SIG-M5 (cell line): ENCODE data around the gene UBA7.
A peak's percentile ranks its signal among the peaks of the same experiment; 100 is the strongest.
"Not testable (repeated sequence)": the region's sequence is repeated elsewhere in the genome, so short reads cannot be mapped to it uniquely, and the experiment has no call there.

Source experiments
- DNase-seq: peaks from one replicate; lab custom pipeline; 2025; lab: John Stamatoyannopoulos, UW

Gene UBA7, protein sequence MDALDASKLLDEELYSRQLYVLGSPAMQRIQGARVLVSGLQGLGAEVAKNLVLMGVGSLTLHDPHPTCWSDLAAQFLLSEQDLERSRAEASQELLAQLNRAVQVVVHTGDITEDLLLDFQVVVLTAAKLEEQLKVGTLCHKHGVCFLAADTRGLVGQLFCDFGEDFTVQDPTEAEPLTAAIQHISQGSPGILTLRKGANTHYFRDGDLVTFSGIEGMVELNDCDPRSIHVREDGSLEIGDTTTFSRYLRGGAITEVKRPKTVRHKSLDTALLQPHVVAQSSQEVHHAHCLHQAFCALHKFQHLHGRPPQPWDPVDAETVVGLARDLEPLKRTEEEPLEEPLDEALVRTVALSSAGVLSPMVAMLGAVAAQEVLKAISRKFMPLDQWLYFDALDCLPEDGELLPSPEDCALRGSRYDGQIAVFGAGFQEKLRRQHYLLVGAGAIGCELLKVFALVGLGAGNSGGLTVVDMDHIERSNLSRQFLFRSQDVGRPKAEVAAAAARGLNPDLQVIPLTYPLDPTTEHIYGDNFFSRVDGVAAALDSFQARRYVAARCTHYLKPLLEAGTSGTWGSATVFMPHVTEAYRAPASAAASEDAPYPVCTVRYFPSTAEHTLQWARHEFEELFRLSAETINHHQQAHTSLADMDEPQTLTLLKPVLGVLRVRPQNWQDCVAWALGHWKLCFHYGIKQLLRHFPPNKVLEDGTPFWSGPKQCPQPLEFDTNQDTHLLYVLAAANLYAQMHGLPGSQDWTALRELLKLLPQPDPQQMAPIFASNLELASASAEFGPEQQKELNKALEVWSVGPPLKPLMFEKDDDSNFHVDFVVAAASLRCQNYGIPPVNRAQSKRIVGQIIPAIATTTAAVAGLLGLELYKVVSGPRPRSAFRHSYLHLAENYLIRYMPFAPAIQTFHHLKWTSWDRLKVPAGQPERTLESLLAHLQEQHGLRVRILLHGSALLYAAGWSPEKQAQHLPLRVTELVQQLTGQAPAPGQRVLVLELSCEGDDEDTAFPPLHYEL

DNA sequence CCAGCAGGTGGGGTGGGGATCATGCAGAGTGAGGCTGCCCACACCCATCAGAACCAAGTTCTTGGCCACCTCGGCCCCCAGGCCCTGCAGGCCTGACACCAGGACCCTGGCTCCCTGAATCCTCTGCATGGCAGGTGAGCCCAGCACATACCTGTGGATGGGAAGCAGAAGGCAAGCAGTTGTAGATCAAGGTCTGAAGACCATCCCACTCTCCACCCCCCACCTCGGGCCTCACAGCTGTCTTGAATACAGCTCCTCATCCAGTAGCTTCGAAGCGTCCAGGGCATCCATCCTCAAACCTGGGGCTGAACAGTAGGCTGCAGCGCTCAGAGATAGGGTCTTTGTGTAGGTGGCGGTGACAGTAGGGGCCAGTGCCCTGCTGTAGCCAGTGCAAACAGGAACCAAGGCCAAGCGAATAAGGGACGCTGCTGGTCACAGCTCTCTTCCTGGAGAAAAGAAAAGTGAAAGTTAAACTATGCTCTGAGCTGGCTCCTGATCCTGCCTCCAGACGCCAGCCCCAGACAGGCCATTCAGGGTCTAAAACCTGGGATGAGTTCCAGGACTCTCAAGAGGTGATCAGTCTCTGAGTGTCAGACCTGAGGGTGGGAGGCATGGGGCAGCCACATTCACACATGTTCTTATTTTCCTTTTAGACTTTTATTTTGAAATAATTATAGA lies at the start of gene UBA7:
TSS of gene UBA7 (minus strand) at position 457 of the 678 bp plus-strand sequence. CDS start at position 291, 166 bp downstream.
- no peak for DNase-seq

DNA sequence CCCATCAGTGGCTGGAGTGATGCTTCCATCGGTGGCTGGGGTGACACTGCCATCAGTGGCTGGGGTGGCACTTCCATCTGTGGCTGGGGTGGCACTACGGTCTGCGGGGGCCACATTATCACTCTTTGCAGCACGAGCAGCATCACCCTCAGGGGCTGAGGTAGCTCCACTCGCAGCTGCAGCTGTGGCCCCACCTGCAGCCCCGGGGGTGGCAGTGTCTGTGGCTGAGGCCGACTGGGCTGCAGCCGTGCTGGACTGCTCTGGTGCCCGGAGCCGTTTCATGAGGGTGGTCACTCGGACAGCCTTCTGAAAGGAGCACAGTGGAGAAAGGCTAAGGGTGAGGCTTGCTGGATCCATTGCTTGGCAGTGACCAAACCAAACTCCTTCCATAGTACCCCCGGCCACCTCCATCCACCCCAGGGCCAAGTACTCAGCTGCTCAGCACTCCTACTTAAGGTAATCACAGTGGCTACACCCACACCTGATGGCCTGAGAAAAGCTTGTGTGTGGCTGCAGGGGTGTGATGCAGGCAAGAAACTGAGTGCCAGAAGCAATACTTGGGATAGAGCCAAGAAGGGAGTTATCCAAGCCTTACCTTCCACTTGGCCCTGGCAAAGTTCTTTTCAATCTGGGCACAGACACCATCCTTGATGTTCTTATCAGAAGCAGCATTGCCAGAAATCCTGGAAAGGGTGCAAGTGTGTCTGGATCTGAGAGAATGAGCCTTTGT lies 46.0 kb upstream of the UBA7 start:
- DNase-seq, result no peak

DNA sequence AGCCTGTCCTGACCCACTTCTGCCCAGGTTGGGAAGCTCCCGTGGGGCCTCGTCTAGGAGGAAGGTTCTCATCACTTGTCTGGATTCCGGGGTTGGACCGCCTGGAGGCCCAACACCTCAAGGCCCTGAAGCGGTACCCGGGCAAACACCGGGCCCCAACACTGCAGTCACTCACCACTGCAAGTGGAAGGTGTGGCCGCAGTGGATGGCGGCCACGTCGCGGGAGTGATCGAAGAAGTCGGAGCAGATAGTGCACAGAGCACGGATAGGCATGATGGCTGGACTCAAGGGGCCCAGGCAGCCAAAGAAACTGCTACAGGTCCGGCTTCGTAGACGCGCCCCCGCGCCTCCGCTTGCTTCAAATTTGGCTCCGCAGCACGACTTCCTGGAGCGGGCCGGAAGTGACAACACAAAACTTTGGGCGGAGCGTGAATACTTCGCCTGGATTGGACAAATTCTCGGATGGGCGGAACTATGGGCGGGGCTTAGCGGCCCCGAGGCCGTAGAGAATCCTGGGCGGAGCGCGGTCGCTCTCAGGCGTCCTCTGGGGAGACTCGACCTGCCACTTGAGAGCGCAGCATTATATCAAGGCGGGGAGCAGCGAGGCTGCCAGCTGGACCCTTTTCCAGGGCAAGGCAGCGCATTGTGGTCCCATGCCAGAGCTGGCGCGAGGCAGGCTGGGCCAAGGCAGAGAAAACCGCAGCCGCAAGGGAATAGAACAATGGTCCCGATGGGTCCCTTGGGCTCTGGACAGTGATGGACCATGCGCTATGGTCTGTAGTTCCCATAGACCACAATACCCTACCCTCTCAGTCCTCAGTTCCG lies 42.6 kb upstream of the UBA7 start, which contains the start of gene TRAIP:
TSS of gene TRAIP (minus strand) at position 384 of the 825 bp plus-strand sequence. CDS start at position 273, 111 bp downstream.
- DNase-seq, result peak; percentile 45

DNA sequence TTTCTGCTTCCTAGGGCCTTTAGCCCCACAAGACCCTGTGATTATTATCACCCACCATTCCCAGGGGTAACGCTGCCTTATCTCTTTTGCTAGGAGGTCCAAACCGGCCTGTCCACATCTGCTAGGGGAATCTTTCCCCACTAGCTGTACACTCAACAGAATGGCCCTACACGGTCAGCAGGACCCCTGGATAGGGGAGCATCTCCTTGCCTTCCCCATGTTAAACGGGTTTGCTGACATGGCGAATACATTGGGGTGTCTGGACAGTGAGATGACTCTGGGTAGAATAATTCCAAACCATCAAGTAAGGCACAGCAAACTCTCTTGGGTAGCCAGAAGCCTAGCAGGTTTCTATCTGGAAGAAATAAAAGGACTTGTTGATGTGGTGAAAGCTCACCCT lies 41.9 kb upstream of the UBA7 start:
- DNase-seq, result no peak

DNA sequence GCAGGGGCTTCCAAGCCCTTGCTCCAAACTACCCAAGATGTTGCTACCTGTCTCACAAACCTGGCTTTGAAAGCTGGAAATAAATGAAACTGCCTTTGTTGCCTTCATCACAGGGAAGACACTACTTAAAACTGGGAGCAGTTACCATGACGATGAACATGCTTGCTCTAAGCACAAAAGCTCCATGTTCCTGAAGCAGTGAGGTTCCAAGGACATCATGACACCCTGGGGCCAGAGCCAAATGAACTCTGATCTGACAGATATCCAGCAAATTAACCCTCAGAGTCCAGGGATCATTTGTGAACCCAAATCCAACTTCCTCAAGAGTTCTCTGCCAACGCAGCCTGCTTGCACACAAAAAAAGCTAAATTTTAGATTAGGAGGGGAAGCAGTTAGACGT lies 31.9 kb upstream of the UBA7 start:
- DNase-seq, result no peak

DNA sequence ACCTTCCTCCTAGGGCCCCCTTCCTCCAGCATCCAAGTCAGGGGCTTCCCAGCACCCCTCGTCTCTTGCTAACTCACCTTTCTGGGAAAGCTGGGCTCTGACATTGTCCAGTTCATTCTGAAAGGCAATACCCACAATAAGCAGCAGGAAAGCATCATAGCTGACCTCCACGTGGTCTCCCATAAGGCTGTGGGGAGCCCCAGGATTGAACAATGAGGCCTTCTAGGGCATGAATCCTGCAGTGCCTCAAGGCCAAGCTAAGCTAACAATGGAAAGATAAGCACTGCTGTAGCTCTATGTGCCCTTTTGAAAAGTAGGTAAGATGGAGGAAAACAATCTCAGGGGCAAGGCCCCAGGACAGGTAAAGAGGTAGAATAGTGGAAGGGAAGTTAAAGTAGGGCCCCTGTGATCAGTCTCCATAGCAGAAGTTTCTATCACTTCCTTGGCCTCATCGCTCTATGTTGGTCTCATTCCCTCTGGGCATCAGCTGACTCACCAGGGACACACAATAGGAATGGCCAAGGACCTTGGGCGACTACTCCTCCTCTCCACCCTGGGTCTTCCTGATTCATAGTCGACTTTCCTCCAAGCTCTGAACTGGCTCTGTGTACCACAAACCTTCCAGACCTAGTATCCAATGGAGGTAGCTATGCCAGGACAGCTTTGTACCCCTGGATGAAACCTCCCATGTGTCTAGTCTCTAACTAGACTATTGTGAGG lies 30.9 kb upstream of the UBA7 start:
- DNase-seq, result no peak

DNA sequence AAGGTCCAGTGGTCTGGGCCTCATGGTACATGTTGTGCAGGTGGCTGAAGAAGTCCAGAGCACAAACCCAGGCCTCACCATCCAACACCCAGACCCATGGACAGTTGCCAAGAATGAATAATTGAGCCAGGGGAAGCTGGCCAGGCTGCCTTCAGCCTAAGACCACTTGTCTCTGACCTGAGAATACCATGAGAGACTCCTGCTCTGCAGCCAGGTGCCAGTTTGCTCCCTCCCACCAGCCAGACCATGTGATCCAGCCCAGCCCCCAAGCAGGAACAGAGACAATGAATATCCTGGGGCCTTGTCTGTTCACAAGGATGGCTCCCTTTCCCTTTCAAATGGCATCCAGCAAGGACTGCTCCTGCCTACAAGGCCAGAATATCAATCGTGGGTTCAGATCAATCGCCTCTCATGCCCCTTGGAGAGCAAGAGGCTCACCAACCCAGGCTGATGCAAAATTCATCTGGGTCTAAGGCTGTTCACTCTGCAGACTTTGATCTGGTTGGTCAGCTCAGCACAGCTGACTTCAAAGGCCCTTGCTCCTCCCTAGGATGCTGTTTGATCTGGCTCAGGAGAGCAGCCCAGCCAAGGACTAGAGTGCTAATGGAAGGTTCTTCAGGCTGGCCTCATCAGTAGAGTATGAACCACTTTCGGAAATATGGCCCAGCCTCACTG lies 29.2 kb upstream of the UBA7 start:
- no peak for DNase-seq

DNA sequence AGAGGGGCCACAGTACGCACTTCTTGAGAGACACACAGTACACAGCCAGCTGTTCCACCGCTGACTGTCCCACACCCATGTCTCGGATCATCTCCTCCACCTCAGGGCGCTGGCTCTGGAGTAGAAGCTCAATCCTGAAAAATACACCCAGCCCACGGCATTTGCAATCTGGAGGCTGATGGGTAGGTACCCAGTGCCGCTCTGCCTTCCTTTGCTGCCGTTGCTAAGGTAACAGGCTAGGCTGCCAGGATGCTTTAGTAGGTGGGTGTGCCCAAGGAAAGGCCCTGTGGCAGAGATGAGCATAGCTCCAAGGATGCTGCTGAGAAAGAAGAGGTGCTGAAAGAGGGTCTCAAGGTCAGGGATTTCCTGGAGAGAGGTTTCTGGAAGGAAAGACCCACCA lies 28.1 kb upstream of the UBA7 start:
- DNase-seq, result no peak

DNA sequence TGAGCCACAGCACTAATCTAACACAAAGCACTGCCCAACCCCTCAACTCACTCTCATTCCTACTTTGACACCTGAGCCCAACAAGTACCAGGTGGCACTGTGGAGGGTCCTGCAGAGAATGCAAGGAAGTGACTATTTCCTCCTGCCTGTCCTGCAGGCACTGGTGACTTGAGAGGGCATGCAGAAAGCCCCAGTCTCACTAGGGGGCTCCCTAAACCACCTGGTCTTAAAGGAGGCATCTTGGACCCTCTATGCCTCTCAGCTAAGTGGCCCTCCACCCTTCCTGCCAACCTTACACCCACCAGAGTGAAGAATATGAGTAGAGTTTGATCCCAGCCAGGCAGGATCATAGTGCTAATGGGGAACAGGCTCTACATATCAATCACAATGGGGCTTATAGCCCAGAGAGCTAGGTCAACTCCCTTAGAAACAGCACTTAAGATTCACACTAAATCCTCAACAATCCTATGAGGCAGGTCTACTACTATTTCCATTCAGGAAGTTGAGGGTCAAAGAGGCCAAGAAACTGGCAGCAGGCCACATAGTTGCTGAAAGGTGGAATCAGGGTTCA lies 27.5 kb upstream of the UBA7 start:
- no peak for DNase-seq

DNA sequence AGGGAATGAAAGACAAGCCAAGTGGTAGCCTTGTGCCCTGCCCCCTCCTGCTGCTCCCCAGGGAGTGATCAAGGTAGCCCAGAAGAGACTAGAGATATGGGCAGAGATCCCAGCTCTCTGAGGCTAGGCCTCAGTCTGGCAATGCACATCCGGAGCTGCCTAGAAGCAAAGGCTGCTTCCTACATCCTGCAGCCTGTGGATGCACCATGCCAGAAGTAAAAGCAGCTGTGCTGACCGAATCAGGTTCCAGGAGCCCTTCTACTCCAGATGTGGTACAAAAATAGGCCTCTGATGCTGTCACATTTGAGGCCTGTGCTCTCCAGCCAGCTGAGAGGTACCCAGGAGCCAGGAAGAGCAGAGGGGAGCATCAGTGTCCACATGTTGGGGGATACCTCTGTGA lies 26.6 kb upstream of the UBA7 start:
- DNase-seq, result no peak

DNA sequence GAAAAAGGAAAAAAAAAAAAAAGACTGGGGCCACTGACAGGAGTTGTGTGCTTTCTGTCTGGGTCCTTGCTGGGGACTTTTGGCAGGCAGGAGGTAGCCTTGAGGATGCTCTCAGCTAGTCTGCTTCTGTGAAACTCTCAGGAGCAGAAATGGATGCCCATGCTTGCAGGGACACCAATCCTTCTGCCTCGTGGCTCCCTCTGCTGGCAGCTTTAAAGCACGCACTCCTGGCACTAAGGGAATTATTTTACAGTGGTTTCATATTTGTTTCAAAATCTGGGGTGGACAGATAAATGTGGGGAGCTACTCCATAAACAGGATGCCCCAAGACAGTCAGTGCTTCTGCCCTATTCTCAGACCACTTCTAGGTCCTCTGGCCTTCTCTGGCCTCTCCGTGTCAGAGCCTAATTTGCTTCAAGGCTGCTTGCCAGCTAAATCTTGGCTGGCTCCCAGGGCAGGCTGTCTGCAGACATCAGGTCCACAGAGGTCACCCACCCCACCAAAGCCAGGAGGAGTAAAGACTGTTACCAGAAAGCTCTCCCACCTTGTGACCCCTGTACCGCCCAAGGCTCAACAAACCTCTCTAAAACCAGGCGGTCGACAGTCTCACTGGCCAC lies 25.5 kb upstream of the UBA7 start:
- DNase-seq, result peak; percentile 20

DNA sequence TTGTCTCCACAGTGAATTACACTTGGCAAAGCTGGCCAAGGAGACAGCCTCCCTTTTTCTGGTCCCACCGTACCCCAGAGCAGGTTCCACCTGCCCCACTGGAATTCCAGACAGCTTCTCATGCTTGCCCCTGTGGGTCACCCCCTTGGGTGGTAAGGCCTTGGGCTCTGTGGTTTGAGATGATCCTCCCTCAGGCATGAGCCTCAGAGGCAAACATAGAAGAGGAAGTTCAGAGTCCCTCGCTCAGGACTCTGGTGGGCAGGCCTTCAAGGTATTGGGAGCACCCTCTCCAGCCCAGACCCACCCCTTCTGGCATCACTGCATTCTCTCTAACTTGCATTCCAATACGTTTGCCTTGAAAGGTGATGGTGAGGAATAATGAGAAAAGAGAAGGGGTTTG lies 17.6 kb upstream of the UBA7 start:
- DNase-seq, result no peak

DNA sequence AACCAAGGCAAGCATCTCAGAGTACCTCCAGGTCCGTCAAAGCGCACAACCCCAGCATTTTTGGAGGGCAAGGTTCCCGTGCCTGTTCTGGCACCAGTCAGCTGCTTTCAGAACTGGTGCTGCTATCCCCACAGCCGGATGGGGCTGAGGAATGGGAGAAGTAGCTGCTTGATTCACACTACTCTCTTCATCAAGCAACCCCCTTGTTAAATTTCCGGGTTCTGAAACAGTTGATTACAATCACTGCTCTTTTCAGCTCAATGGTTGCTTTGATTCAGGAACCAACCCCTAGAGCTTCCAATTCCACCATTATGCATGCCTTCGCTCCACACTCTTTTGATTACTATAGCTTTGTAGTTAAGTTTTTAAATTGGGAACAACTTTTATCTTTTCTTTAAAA lies 12.3 kb upstream of the UBA7 start:
- DNase-seq, result no peak

DNA sequence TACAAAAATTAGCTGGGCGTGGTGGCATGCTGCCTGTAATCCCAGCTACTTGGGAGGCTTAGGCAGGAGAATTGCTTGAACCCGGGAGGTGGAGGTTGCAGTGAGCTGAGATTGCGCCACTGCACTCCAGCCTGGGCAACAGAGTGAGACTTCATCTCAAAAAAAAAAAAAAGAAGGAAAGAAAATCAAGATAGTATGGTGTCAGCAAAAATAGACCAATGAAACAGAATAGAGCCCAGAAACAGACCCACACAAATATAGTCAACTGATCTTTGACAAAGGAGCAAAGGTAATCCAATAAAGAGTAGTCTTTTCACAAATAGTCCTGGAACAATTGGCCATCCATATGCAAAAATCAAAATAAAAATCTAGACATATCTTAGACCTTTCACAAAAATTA lies 9.4 kb upstream of the UBA7 start:
- DNase-seq, result not testable (repeated sequence)

DNA sequence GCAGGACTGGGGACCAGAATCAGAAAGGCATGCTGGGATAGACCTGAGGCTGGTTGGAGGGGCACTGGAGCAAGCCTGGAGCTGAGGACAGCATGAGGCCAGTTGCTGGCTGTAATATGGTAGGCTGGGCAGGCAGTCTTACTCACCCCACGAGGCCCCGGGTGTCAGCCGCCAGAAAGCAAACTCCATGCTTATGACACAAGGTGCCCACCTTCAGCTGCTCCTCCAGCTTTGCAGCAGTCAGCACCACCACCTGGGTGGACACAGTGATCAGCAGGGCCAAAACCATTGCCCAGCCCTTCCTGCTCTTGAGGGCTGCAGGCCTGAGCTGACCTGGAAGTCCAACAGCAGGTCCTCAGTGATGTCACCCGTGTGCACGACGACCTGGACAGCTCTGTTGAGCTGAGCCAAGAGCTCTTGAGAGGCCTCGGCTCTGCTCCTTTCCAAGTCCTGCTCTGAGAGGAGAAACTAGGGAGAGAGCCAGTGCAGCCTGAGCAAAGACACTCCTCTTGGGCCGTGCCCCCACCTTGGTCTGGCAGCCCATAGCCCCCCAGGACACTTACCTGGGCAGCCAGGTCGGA lies 747 bp downstream of the UBA7 start:
- no peak for DNase-seq

DNA sequence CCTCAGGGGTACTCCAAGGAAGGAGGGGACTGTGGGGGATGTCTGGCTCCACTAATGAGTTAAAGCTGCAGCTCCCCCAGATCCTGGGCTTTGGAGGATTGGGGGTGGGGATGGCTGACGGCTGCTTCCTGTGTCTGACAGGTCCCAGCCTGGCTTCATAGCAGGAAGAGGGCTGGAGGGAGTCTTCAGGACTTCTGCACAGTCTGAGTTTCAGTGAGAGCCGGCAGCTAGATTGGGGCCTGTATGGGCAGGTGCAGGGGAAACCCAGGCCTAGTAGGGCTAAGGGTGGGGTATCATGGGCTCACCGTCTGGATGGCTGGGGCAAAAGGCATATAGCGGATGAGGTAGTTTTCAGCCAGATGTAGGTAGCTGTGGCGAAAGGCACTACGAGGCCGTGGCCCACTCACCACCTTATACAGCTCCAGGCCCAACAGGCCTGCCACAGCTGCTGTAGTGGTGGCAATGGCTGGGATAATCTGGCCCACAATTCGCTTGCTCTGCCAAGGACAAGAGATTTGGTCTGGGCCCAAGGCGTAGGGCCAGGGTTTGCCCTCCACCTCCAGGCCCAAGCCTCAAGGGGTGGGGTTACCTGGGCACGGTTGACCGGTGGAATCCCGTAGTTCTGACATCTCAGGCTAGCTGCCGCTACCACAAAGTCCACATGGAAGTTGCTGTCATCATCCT lies 6.2 kb downstream of the UBA7 start:
- no peak for DNase-seq

DNA sequence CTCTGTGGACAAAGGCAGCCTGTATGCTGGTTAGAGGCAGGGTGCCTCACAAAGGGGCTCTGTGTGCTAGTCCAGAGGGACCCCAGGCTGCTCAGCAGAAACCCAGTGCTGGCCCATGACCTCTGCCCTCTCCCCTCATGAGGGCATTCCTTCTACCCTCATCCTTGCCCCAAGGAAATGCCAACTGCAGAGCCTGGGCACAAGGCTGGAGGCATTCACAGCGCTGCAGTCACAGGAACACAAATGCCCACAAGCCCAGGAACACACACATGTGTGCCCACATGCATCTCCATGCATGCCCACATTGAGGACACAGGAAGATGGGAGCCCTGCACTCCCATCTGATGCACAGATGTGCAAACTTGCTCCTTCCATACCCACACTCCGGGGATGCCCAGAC lies 6.9 kb downstream of the UBA7 start:
- DNase-seq, result no peak
